HG02938 (cell line): ENCODE results near the gene TMEM215.
"Not testable (repeated sequence)": the region's sequence is repeated elsewhere in the genome, so short reads cannot be mapped to it uniquely, and the experiment has no call there.

Source experiments
- ATAC-seq: cut with Tn5 transposase; IDR thresholded peaks from one replicate; pipeline ENCODE4 v1.9.1; 2021; ENCODE audit warnings: mild to moderate bottlenecking, moderate library complexity; ENCODE audit not compliant: unreplicated experiment

The TMEM215 gene

GRCh38 chr9:32783168-32783891, at the start of gene TMEM215:
Gene TMEM215, plus strand, starts transcription at chr9:32783540. Its CDS starts 644 bp downstream, at chr9:32784184.
- ATAC-seq: no peak

- no peak for ATAC-seq
Measured at GRCh38 chr9:32735476-32735875, 47.9 kb upstream of the TMEM215 start.

- ATAC-seq: no peak
Measured at GRCh38 chr9:32737378-32737777, 46.0 kb upstream of the TMEM215 start.

GRCh38 chr9:32738501-32739172, 44.7 kb upstream of the TMEM215 start:
- no peak for ATAC-seq

GRCh38 chr9:32741706-32742105, 41.6 kb upstream of the TMEM215 start:
- ATAC-seq: no peak

GRCh38 chr9:32742296-32742695, 41.0 kb upstream of the TMEM215 start:
- no peak for ATAC-seq

- ATAC-seq: no peak
Measured at GRCh38 chr9:32748013-32748412, 35.3 kb upstream of the TMEM215 start.

GRCh38 chr9:32755730-32756129, 27.6 kb upstream of the TMEM215 start:
- no peak for ATAC-seq

- ATAC-seq: no peak
Measured at GRCh38 chr9:32764139-32764538, 19.2 kb upstream of the TMEM215 start.

- ATAC-seq: no peak
Measured at GRCh38 chr9:32775283-32775682, 8.1 kb upstream of the TMEM215 start.

GRCh38 chr9:32776201-32776600, 7.1 kb upstream of the TMEM215 start:
- no peak for ATAC-seq

GRCh38 chr9:32782476-32783167, 718 bp upstream of the TMEM215 start:
- ATAC-seq: no peak

GRCh38 chr9:32787816-32788215, 4.5 kb downstream of the TMEM215 start:
- no peak for ATAC-seq

GRCh38 chr9:32796015-32796414, 12.7 kb downstream of the TMEM215 start:
- ATAC-seq: not testable (repeated sequence)

GRCh38 chr9:32801530-32801929, 18.2 kb downstream of the TMEM215 start:
- no peak for ATAC-seq

- no peak for ATAC-seq
Measured at GRCh38 chr9:32807217-32807616, 23.9 kb downstream of the TMEM215 start.

- ATAC-seq: no peak
Measured at GRCh38 chr9:32811246-32811645, 27.9 kb downstream of the TMEM215 start.

- no peak for ATAC-seq
Measured at GRCh38 chr9:32820322-32820721, 37.0 kb downstream of the TMEM215 start.

GRCh38 chr9:32823101-32823500, 39.8 kb downstream of the TMEM215 start:
- ATAC-seq: no peak

- ATAC-seq: no peak
Measured at GRCh38 chr9:32823551-32823950, 40.2 kb downstream of the TMEM215 start.

GRCh38 chr9:32825203-32825602, 41.9 kb downstream of the TMEM215 start:
- no peak for ATAC-seq

- ATAC-seq: no peak
Measured at GRCh38 chr9:32828861-32829260, 45.5 kb downstream of the TMEM215 start.
